KOPT-K1 (cell line): ENCODE measurements around the gene CTBS.

ENCODE experiments used
- H3K27ac ChIP-seq: fragments of 200-600 bp; sonication (generic); 2 replicates; pipeline ENCODE4 v1.5.1; 2016; ENCODE audit warnings: antibody characterized with exemption, mild to moderate bottlenecking, low read depth, low read length; ENCODE audit not compliant: poor library complexity, severe bottlenecking
- H3K36me3 ChIP-seq: fragments of 200-600 bp; sonication (generic); 2 replicates; pipeline ENCODE4 v1.5.1; 2017; ENCODE audit warnings: antibody characterized with exemption, mild to moderate bottlenecking, low read length, moderate library complexity; ENCODE audit not compliant: insufficient read depth
- H3K9me3 ChIP-seq: fragments of 200-600 bp; sonication (generic); 2 replicates; pipeline ENCODE4 v1.5.1; 2017; ENCODE audit warnings: antibody characterized with exemption, low read length, mild to moderate bottlenecking; ENCODE audit not compliant: insufficient read depth, poor library complexity, severe bottlenecking

Gene CTBS, protein sequence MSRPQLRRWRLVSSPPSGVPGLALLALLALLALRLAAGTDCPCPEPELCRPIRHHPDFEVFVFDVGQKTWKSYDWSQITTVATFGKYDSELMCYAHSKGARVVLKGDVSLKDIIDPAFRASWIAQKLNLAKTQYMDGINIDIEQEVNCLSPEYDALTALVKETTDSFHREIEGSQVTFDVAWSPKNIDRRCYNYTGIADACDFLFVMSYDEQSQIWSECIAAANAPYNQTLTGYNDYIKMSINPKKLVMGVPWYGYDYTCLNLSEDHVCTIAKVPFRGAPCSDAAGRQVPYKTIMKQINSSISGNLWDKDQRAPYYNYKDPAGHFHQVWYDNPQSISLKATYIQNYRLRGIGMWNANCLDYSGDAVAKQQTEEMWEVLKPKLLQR

DNA sequence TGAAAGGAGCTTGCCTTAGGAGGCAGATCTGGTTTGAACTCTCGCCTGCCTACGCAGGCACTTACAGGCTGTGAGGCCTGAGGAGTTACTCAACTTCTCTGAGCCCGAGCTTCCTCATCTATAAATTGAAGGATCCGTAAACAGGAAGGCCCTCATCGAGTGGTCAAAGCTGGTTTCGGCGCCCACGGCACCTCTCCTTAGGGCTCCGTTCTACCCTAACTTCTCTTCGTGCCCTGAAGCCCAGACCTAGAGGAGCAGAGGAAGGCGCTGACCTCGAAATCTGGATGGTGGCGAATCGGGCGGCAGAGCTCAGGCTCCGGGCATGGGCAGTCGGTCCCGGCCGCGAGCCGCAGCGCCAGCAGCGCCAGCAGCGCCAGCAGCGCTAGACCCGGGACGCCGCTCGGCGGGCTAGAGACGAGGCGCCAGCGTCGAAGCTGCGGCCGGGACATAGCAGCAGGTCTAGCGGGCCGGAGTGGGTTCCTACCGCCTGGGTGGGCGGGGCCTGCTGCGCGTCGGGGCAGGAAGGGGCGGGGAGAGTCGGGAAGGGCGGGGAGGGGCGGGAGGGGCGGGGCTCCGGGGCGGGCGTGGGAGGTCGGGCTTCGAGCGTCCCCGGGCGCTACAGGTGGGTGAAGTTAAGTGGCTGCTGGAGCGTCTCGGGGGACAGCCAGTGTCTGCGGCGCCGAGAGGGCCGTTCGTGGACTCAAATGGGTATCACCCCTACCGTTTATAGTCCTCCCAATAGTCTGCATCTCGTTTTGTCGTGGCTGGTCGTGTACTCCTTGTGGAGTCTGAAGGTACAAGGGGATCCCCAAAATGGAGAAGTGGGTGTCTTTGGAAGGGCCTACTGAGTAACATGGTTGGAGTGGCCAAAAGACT, at the start of gene CTBS:
Gene CTBS, minus strand, starts transcription at position 474 of the 876 bp plus-strand sequence. Its CDS starts 25 bp downstream, at position 449.
- Histone ChIP-seq H3K36me3 (peaks cover 18% of the 10 kb centered on the region), H3K27ac (peak within 1 kb of the TSS; percentile 87)

DNA sequence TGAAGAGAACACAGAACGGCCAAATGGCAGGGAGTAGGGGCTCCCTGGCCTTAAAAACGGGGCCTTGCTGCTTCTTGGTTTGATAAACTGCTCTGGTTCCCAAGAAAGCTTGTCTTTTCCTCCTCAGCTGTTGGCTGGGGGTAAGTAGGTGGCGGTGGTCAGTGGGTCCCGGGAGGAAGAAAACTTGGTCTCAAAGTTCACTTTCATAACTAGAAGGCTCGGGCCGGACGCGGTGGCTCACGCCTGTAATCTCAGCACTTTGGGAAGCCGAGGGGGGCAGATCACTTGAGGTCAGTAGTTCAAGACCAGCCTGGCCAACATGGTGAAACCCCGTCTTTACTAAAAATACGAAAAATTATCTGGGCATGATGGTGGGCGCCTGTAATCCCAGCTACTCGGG, 47.3 kb upstream of the CTBS start:
- H3K27ac ChIP-seq, result no peak overlapping the region
- H3K9me3 ChIP-seq, result no peaks in the 10 kb centered on the region
- no peaks in the 10 kb centered on the region for H3K36me3 ChIP-seq

More for the DNA sequence above, at the start of gene CTBS:
- H3K9me3 ChIP-seq, result no peaks in the 10 kb centered on the region

DNA sequence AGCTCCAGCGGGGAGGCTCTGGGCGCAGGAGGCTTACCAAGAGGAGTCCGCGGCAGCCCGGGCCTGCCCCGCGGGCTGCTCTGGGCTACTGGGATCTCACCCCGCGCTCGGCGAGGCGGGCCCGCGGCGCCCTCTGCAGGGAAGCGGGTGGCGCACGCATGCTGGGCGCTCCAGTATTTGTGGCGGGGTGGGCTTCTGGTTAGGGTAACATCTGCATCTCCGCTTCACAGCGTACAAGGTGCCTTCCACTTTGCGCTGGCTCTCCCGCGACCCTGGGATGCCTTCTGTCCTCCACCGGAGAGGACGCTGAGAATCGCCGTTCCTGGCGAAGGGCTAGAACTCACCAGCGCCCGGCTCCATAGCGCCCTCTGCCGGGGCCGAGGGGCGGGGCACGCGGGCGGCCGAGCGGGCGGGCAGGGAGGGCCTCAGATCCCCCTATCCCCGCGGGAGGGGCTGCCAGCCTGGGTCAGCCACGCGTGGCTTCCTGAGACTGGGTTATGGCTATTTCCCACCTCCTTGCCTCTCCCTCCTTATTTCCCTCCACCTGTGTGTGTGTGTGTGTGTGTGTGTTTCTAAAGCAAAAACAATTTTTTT, 46.6 kb upstream of the CTBS start:
- Histone ChIP-seq H3K36me3 (no peaks in the 10 kb centered on the region), H3K27ac (peak overlapping the region; percentile 53), H3K9me3 (no peaks in the 10 kb centered on the region)

DNA sequence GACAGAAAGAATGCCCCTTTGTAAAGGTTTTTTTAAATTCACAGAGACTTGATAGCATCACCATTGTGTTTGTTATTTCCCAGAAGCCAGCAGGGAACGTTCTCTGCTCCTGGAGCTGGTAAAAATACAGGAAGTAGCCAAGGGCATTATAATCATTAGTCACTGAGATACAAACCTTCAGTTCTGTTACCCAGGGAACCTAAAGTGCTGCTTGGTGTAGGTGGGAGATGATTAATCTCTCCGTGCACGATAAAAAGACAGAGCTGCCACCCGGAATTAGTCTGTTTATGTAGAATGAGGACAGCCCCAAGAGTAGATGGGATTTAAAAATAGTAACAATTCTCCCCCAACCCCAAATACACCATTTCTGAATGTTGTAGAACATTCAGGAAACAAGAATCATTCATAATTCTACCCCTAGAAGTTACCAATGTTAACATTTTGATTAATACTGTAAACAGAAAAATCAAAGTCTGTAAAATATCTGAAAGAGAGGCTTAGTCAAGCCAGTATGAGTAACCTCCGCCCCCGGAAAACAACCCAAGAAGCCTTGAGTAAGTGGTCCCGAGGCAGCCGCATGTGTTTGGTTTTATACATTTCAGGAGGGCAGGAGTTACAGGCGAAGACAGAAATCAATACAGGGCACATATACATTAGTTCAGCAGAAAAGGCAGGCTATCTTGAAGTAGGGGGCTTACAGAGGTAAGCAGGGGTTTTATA, 45.3 kb upstream of the CTBS start:
- Histone ChIP-seq H3K9me3 (peaks cover 2% of the 10 kb centered on the region), H3K27ac (no peak overlapping the region)

DNA sequence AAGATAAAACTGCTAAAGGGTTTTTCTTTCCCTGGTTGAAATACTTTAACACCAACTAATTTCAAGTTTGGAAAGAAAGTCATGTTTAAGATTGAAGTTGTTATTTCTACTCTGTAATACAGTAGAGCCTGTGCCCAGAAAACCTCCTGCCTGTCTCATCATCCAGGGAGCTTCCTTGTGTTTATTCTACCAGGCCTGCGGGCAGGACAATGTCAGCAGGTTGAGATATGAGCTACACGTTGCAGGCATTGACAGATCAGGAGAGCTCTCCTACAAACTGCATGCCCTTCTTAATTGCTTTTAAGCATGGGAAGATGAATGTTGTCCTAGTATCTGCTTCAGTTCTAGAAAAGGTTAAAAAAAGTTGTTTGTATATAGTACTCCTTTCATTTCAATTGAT, 43.1 kb upstream of the CTBS start:
- Histone ChIP-seq H3K9me3 (peaks cover 13% of the 10 kb centered on the region), H3K27ac (no peak overlapping the region), H3K36me3 (no peaks in the 10 kb centered on the region)

More for the DNA sequence above, 45.3 kb upstream of the CTBS start:
- no peaks in the 10 kb centered on the region for H3K36me3 ChIP-seq

DNA sequence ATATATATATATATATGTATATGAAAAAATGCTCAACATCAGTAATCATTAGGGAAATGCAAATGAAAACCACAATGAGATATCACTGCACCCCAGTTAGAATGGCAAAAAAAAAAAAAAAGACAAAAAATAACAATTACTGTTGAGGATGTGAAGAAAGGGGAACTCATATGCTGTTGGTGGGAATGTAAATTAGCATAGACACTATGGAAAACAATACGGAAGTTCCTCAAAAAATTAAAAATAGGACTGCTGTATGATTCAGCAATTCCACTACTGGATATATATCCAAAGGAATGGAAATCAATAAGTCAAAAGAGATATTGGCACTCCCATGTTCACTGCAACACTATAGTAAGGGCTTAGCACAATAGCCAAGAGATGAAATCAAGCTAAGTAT, 41.5 kb upstream of the CTBS start:
- H3K9me3 ChIP-seq, result peaks cover 22% of the 10 kb centered on the region
- H3K36me3 ChIP-seq, result no peaks in the 10 kb centered on the region
- H3K27ac ChIP-seq, result no peak overlapping the region

DNA sequence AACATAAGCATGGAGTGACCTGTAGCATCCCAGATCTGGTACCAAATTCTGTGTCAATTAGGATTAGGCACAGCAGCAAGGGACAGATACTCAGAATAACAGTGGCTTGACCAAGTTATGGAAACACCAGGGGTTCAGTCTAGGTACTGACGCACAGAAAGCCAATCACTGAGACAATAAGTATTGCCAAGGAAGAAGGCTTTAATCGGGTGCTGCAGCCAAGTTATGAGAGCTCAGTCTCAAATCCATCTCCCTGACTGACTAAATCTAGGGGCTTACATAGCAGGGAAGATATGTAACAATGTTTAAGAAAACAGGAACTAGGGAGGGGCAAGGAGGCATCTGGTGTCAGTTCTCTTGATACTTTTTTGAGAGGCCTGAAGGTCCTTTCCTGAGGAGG, 39.6 kb upstream of the CTBS start:
- Histone ChIP-seq H3K9me3 (peaks cover 27% of the 10 kb centered on the region), H3K27ac (no peak overlapping the region), H3K36me3 (no peaks in the 10 kb centered on the region)

DNA sequence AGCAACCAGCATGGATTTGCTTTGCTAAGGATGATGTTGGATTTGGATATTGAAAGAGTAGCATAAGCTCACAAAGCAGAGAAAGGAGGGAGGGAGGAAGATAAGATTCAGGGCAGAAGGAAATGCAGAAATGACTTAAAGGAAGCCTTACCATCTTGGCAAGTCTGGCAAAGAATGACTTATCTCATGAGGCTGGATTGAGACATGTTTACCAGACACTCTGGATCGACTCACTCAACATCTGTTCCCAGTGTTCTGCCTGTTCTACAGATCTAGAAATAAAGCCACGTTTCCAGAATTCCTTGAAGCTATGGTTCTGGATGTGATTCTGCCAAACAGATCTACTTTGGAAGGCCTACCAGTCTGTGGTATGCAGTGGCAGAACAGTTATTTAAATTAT, 38.8 kb upstream of the CTBS start:
- H3K27ac ChIP-seq, result no peak overlapping the region
- H3K9me3 ChIP-seq, result peaks cover 27% of the 10 kb centered on the region
- H3K36me3 ChIP-seq, result no peaks in the 10 kb centered on the region

DNA sequence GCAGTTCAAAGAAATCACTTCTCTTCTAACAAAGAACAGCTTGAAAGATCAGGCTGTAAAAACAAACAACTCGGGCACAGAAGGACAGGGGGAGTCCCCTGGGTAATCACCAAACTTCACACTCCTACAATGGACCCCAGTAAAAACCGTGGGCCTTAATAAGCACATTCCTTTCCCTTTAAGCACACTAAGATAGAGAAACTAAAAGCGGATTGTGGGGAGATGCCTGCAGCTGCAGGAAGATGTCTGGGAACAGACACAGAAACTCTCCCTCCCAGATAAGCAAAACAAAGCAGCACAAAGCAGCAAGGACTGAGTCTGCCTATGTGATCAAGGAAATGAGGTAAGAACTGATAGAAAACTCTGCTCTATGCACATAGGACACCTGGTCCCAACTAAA, 37.6 kb upstream of the CTBS start:
- no peak overlapping the region for H3K27ac ChIP-seq

DNA sequence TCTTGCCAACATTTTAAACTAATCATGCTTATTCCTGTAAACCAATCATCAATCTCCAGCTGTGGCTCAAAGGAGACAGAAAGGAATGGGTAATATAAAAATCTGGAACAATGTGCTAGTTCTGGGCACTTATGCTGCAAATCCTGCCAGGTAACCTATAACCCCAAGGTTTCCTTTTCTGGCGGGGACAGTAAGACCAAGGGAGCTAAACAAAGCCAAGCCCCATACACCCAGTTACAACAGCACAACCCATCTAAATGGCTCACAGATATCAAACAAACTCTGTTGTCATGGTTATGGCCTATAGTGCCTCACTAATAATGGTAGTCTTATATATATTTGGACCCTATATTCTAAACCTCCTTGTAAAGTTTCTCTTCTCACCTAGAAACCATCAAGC, 36.9 kb upstream of the CTBS start:
- H3K36me3 ChIP-seq, result no peaks in the 10 kb centered on the region
- H3K27ac ChIP-seq, result no peak overlapping the region
- peaks cover 27% of the 10 kb centered on the region for H3K9me3 ChIP-seq

More for the DNA sequence above, 37.6 kb upstream of the CTBS start:
- peaks cover 27% of the 10 kb centered on the region for H3K9me3 ChIP-seq
- H3K36me3 ChIP-seq, result no peaks in the 10 kb centered on the region

DNA sequence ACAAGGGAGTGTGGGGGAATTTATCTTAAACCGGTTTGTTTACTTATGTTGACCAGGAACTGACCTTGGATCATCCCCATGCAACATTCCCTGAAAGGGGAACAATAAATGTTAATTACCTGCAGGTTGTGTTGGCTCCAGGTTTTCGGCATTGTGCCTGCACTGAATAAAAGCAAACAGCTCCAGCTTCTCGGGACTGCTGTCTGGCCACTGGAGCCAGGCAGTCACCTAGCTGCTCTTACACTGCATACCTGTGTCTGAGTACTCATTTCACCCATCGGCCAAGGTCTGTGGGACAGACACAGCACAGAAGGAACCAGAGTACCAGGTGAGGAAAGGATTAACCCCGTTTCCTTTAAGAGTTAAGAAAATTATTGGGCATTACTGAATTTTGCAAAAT, 32.7 kb upstream of the CTBS start:
- H3K27ac ChIP-seq, result no peak overlapping the region
- peaks cover 30% of the 10 kb centered on the region for H3K9me3 ChIP-seq
- H3K36me3 ChIP-seq, result no peaks in the 10 kb centered on the region

DNA sequence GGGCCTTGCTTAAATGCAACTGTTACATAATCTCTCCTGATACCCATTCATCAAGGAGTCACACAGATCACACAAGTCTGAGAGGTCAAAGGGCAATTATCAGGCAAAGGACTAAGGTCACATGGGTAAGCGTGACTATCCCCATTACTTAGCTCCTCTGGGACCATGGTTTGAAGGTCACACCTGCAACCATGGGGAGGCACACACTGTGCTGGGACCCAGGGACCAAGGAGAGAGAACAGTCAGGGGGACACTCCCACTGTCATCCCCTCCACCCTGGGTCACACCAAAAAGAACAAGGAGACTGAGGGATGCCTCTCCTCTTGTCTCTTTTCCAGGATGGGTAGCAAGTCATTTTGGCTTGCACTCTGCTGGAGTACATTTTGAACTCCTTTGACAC, 30.9 kb upstream of the CTBS start:
- H3K27ac ChIP-seq, result no peak overlapping the region
- peaks cover 16% of the 10 kb centered on the region for H3K9me3 ChIP-seq
- H3K36me3 ChIP-seq, result no peaks in the 10 kb centered on the region

DNA sequence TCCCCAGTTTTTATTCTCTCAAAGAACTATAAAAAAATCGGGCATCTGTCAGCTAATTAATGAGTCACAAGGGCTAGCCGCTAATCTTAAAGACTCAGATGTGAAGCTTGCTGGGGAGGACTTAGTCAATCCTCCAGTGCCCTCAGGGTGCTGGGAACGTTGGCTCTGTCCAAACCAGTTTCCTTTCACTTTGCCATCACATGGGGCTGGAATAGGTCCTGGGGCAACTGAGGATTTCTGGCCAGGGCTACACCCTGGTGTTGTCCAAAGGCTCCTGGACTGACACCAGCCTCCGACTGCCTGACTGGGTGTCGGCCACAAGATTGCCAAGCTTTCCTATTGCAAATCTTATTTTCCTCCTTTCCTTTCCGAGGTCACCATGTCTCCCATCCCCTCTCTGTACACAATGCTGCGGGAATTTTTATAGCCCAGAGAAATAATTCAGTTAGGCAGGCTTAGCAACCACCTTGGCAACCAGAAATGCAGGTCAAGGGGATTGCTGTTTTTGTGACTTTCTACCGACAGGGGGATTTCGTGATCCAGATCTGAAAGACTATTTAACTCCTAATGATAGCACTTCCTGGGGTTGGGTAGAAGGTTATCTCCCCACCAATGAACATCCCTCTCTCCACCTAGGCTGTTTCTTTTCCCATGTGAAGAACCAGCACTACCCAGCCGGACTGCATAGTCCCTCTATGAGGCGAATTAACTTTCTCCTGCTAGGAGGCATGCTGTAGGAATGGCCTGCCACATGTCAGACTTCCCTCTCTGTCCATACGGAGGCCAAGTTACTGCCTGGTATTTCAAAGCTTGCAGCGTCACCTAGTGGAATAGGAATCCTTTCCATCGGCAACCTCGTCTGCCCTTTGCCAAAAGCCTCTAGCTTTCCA, 29.9 kb upstream of the CTBS start:
- H3K36me3 ChIP-seq, result no peaks in the 10 kb centered on the region
- no peak overlapping the region for H3K27ac ChIP-seq
- H3K9me3 ChIP-seq, result peaks cover 16% of the 10 kb centered on the region

DNA sequence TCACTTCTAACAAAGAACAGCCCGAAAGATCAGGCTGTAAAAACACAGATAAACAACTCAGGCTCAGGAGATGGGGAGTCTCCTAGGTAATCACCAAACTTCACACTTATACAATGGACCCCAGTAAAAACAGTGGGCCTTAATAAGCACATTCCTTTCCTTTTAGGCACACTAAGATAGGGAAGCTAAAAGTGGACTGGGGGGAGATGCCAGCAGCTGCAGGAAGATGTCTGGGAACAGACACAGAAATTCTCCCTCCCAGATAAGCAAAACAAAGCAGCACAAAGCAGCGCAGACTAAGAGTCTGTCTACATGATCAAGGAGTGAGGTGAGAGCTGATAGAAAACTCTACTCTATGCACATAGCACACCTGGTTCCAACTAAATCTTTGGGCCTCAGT, 29.0 kb upstream of the CTBS start:
- Histone ChIP-seq H3K27ac (no peak overlapping the region), H3K36me3 (no peaks in the 10 kb centered on the region), H3K9me3 (peaks cover 16% of the 10 kb centered on the region)
